ENCODE measurements around the gene CERK. TPM values are rescaled to one million over a fixed set of nuclear protein-coding genes. Genes with fewer than 3 reads are reported as not detected.

CERK gene
- polyA plus RNA-seq, 1 of the 3 experiments (the other 2 are of a cell fraction): 32.6 TPM

- no peaks in the 10 kb centered on the region for H3K9me3 ChIP-seq
- H3K36me3 ChIP-seq (replicated peaks in 1 of 2; ENCODE audit: control insufficient read depth in 1 of 2, insufficient read depth in 2 of 2, low read length in 1 of 2): peaks cover 0 to 6% of the 10 kb centered on the region in 2 experiments
- H3K27ac ChIP-seq (ENCODE audit: low read depth in 2 of 2, low read length in 1 of 2): peak overlapping the region; percentile 55 to 96; a peak in 3 of 4 replicates
- H3K9ac ChIP-seq: no peak overlapping the region
- TF ChIP-seq FOXM1 (IDR thresholded peaks at IDR 0.05; ENCODE audit: low read depth) (no peak), USF1 (IDR thresholded peaks at IDR 0.05; ENCODE audit: borderline replicate concordance, low read depth) (no peak), RCOR1 (IDR thresholded peaks at IDR 0.05; ENCODE audit: low read length) (0 out of 2 replicates have a peak, but pooled peaks have one; percentile 10), EP300 (IDR thresholded peaks at IDR 0.05; ENCODE audit: borderline replicate concordance in 1 of 2, low read depth in 1 of 2, low read length in 1 of 2) (peak in 1 of 2 experiments; percentile 48; a peak in 1 of 4 replicates), CHD2 (IDR thresholded peaks at IDR 0.05; ENCODE audit: low read length, partially characterized antibody) (peak; percentile 18)
- H3K79me2 ChIP-seq (ENCODE audit: insufficient read depth): peaks cover 76% of the 10 kb centered on the region
- H3K4me1 ChIP-seq (ENCODE audit: control insufficient read depth in 1 of 2, insufficient read depth in 2 of 2, low read depth in 1 of 2, low read length in 1 of 2): peaks cover 22 to 65% of the 10 kb centered on the region in 2 experiments
- 76% methylated on average over 8 of the region's 13 CpGs for WGBS (ENCODE audit: low lambda C conversion rate)
- peak; percentile 63 for DNase-seq
- H3K9me2 ChIP-seq: no peaks in the 10 kb centered on the region
- H3K4me2 ChIP-seq: peak overlapping the region; percentile 91
- H2AFZ ChIP-seq (ENCODE audit: low read depth): no peak overlapping the region
- H4K20me1 ChIP-seq (ENCODE audit: insufficient read depth): peaks cover 58% of the 10 kb centered on the region
- POLR2A ChIA-PET: interaction anchor here (0.8 to 1.2 kb wide), 3 partner anchors 15 to 400 kb away, joined by 3 to 7 read pairs (median 3); partner anchors contain the start of genes TBC1D22A and TRMU
- CTCF ChIA-PET: interaction anchor here (0.8 to 3.0 kb wide), 5 partner anchors 11 to 173 kb away, joined by 3 to 20 read pairs (median 5); no protein-coding TSS in a partner anchor
- no peaks in the 10 kb centered on the region for H3K27me3 ChIP-seq (ENCODE audit: insufficient read depth)
- H3F3A ChIP-seq (replicated peaks; ENCODE audit: insufficient read depth): peaks cover 5% of the 10 kb centered on the region
- peak overlapping the region; percentile 67 to 96 for H3K4me3 ChIP-seq (ENCODE audit: low read depth in 2 of 2, low read length in 1 of 2)
Observed at GRCh38 chr22:46735747-46736608, 2.1 kb downstream of the CERK start.

GRCh38 chr22:46734830-46735453 is 3.1 kb downstream of the CERK start:
- H3K4me2 ChIP-seq: peak overlapping the region; percentile 91
- no peak for TF ChIP-seq RCOR1 (IDR thresholded peaks at IDR 0.05; ENCODE audit: low read length)
- no peak for TF ChIP-seq USF2 (IDR thresholded peaks at IDR 0.05; ENCODE audit: borderline replicate concordance, low read depth, low read length)
- TF ChIP-seq NRF1 (IDR thresholded peaks at IDR 0.05; ENCODE audit: low read depth, low read length): no peak
- no peak for TF ChIP-seq ELF1 (IDR thresholded peaks at IDR 0.05)
- no peak for TF ChIP-seq MXI1 (IDR thresholded peaks at IDR 0.05; ENCODE audit: low read depth, low read length)
- TF ChIP-seq SIN3A (IDR thresholded peaks at IDR 0.05; ENCODE audit: borderline replicate concordance, low read depth, low read length): no peak
- TF ChIP-seq MEF2A (IDR thresholded peaks at IDR 0.05; ENCODE audit: borderline replicate concordance, low read depth): no peak
- no peak for TF ChIP-seq IRF3 (IDR thresholded peaks at IDR 0.05; ENCODE audit: low read depth, low read length)
- no peak for TF ChIP-seq GABPA (IDR thresholded peaks at IDR 0.05; ENCODE audit: low read depth)
- TF ChIP-seq USF1 (IDR thresholded peaks at IDR 0.05; ENCODE audit: borderline replicate concordance, low read depth): no peak
- TF ChIP-seq PBX3 (IDR thresholded peaks at IDR 0.05): no peak
- TF ChIP-seq YY1 (IDR thresholded peaks at IDR 0.05; ENCODE audit: low read depth): no peak
- no peak for TF ChIP-seq MAX (IDR thresholded peaks at IDR 0.05; ENCODE audit: low read depth)
- no peak for TF ChIP-seq RXRA (IDR thresholded peaks at IDR 0.05; ENCODE audit: borderline replicate concordance, low read depth)
- peaks cover 68% of the 10 kb centered on the region for H4K20me1 ChIP-seq (ENCODE audit: insufficient read depth)
- H2AFZ ChIP-seq (ENCODE audit: low read depth): no peak overlapping the region
- 40% methylated on average over 9 of the region's 12 CpGs for WGBS (ENCODE audit: low lambda C conversion rate)
- H3K9ac ChIP-seq: peak overlapping the region; percentile 9; the same call in 1 of the 2 replicates
- peak overlapping the region in 1 of 2 experiments; percentile 67; a peak in 1 of 4 replicates for H3K4me3 ChIP-seq (ENCODE audit: low read depth in 2 of 2, low read length in 1 of 2)
- ChIA-PET CTCF (interaction anchor here (1.9 to 3.0 kb wide), 2 partner anchors 24 to 172 kb away, joined by 10 to 20 read pairs; no protein-coding TSS in a partner anchor), POLR2A (interaction anchor here (1.0 to 1.1 kb wide), 2 partner anchors 136 to 160 kb away, joined by 4 to 5 read pairs; no protein-coding TSS in a partner anchor)
- peaks cover 22 to 62% of the 10 kb centered on the region in 2 experiments for H3K4me1 ChIP-seq (ENCODE audit: control insufficient read depth in 1 of 2, insufficient read depth in 2 of 2, low read depth in 1 of 2, low read length in 1 of 2)
- H3F3A ChIP-seq (replicated peaks; ENCODE audit: insufficient read depth): peaks cover 5% of the 10 kb centered on the region
- H3K9me3 ChIP-seq: no peaks in the 10 kb centered on the region
- DNase-seq: no peak
- peak overlapping the region; percentile 55 to 96 for H3K27ac ChIP-seq (ENCODE audit: low read depth in 2 of 2, low read length in 1 of 2)
- H3K9me2 ChIP-seq: no peaks in the 10 kb centered on the region
- no peaks in the 10 kb centered on the region for H3K27me3 ChIP-seq (ENCODE audit: insufficient read depth)
- peaks cover 0 to 6% of the 10 kb centered on the region in 2 experiments for H3K36me3 ChIP-seq (replicated peaks in 1 of 2; ENCODE audit: control insufficient read depth in 1 of 2, insufficient read depth in 2 of 2, low read length in 1 of 2)
- H3K79me2 ChIP-seq (ENCODE audit: insufficient read depth): peaks cover 86% of the 10 kb centered on the region
